Sigmoid colon (tissue), 7 donors: ENCODE measurements around the gene HDHD3. TPM values are rescaled to one million over a fixed set of nuclear protein-coding genes. Genes with fewer than 3 reads are reported as not detected.

Experiments used
- DNase-seq: peaks from one replicate; pipeline ENCODE4 v3.0.0-alpha.2; 2019
- H3K27ac ChIP-seq, 4 donors: fragments of 200-600 bp; sonication (generic); one replicate each; pipeline ENCODE4 v1.5.1; 2016 to 2019; ENCODE audit warnings: mild to moderate bottlenecking in 1 of 4
- H3K27me3 ChIP-seq, 3 donors: fragments of 200-600 bp; sonication (generic); one replicate each; pipeline ENCODE4 v1.5.1; 2019; ENCODE audit warnings: mild to moderate bottlenecking in 1 of 3
- H3K36me3 ChIP-seq, 4 donors: fragments of 200-600 bp; sonication (generic); one replicate each; pipeline ENCODE4 v1.5.1; 2016 to 2019
- H3K4me1 ChIP-seq, 4 donors: fragments of 200-600 bp; sonication (generic); one replicate each; pipeline ENCODE4 v1.5.1; 2017 to 2019
- H3K4me3 ChIP-seq, 4 donors: fragments of 200-600 bp; sonication (generic); one replicate each; pipeline ENCODE4 v1.5.1; 2017 to 2019; ENCODE audit warnings: mild to moderate bottlenecking in 2 of 4, moderate library complexity in 1 of 4
- H3K9me3 ChIP-seq, 4 donors: fragments of 200-600 bp in 3 of 4; sonication (generic) in 3 of 4; one replicate each; pipeline versions ENCODE4 v1.5.1 to v1.6.1; 2013 to 2019
- EP300 ChIP-seq, 4 donors: sonication (generic); formaldehyde crosslinking; IDR thresholded peaks; one replicate each; pipeline ENCODE4 v1.6.1; 2017; ENCODE audit warnings: antibody characterized with exemption in 4 of 4
- POLR2A ChIP-seq, 2 donors: fragments of 450-650 bp; IDR thresholded peaks; one replicate each; pipeline ENCODE4 v1.6.1; 2016; ENCODE audit warnings: antibody characterized with exemption in 2 of 2, mild to moderate bottlenecking in 2 of 2, moderate library complexity in 2 of 2
- POLR2AphosphoS5 ChIP-seq, 4 donors: sonication (generic); formaldehyde crosslinking; IDR thresholded peaks; one replicate each; pipeline ENCODE4 v1.6.1; 2017; ENCODE audit warnings: antibody characterized with exemption in 4 of 4
- WGBS, 2 donors: extraction: QIAGEN DNeasy Blood & Tissue Kit; methylation state at CpG; one replicate each; pipeline ENCODE4 v1.1.7; 2013; 5-methylcytosine and 5-hydroxymethylcytosine counted together
- intact Hi-C: fragments of 100-400 bp; cut with DNase I; formaldehyde crosslinking; loops from one replicate; pipeline ENCODE4 v1.15.1; 2023
- polyA plus RNA-seq, 3 donors: library from polyadenylated mRNA; stranded (reverse); fragments of 200-250 nt; gene quantifications; one replicate each; pipeline ENCODE4 v1.2.3, GENCODE V29; 2013
- total RNA-seq, 4 donors: library from RNA; depleted of rRNA; stranded (reverse); fragments of >200 nt; gene quantifications; one replicate each; pipeline ENCODE4 v1.1.0, GENCODE V29; 2016
- TF ChIP-seq, protein P1 (sequence below), 4 experiments: fragments of 450-650 bp in 3 of 4; fragments of 200-600 bp in 1 of 4; IDR thresholded peaks; one replicate each; pipeline ENCODE4 v1.5.1; 2016 to 2019; ENCODE audit warnings: antibody characterized with exemption in 4 of 4, mild to moderate bottlenecking in 3 of 4, moderate library complexity in 2 of 4
- donor health status: healthy with polysubstance abuse.
- donor health status: Bipolar disorder and iron deficiency.
- donor health status: healthy.

The HDHD3 gene, protein sequence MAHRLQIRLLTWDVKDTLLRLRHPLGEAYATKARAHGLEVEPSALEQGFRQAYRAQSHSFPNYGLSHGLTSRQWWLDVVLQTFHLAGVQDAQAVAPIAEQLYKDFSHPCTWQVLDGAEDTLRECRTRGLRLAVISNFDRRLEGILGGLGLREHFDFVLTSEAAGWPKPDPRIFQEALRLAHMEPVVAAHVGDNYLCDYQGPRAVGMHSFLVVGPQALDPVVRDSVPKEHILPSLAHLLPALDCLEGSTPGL
- total RNA-seq (10 to 100 TPM; 16.4 to 34.6 (median 25.6) TPM), polyA plus RNA-seq (100 to 1,000 TPM; 113 to 158 (median 121) TPM)

DNA sequence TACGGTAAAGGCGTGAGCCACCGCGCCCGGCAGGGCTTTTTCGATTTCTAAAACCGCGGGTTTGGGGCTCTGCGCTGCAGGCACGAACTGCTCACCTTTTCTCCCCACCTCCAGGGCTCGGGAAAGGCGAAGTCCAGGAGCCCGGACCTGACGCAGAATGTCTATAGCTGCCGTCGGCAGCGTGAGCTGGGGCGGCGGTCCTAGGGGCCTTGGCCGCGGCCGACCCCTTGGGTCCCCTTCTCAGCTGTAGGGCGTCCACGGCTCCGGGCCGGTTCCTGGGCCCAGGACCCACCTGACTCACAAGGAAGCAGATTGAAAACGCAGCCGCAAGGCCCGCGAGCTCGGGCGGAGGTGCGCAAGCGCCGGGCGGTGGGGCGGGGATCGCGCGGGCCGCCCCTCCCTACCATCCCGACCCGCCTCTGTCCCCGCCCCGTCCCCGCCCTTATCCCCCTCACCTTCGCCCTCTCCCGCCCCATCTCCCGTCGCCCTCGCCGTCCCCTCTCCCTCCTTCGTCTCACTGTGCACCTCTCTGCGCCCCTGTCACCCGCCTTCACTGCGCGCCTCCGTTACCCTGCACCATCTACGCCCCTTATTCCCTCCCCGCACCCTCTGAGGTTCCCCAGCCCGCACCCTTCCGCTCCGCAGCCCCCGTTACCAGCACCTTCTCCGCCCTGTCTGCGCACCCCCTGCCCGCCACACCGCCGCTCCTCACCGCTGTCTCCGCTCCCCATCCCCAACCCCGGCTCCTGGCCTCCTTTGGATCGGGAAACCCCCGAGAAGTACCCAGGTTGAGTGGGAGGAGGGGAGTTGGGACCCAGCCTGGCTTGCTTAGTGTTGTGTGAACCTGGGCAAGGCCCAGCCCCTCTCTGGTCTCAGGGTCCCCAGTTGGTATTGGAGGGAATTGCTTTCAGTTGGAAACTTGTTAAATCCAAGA lies at the start of gene HDHD3:
TSS of gene HDHD3 (minus strand) at position 353 of the 934 bp plus-strand sequence. CDS start 2,632 bp downstream, outside the sequence.
- H3K4me3 ChIP-seq: peak within 1 kb of the TSS; percentile 75 to 89 (median 88)
- DNase-seq: peak; percentile 93
- H3K27ac ChIP-seq: peak within 1 kb of the TSS; percentile 82 to 86 (median 84)
- H3K36me3 ChIP-seq: peaks cover 6 to 25% (median 11%) of the 10 kb centered on the region in 4 donors
- H3K9me3 ChIP-seq: no peaks in the 10 kb centered on the region
- intact Hi-C loops: loop anchor here (1.0 to 2.0 kb wide), 2 partner anchors 24 to 36 kb away; partner anchors contain the start of genes ALAD and WDR31
- H3K27me3 ChIP-seq: no peaks in the 10 kb centered on the region
- peaks cover 0 to 21% (median 12%) of the 10 kb centered on the region in 4 donors for H3K4me1 ChIP-seq
- WGBS, 2 donors: 1% methylated on average over 74 of the region's 74 CpGs
- TF ChIP-seq POLR2AphosphoS5 (IDR thresholded peaks at IDR 0.05) (peak; percentile 82 to 93 (median 90)), POLR2A (IDR thresholded peaks at IDR 0.05) (peak; percentile 74 to 87), EP300 (IDR thresholded peaks at IDR 0.05) (no peak)
- TF ChIP-seq, protein P1, sequence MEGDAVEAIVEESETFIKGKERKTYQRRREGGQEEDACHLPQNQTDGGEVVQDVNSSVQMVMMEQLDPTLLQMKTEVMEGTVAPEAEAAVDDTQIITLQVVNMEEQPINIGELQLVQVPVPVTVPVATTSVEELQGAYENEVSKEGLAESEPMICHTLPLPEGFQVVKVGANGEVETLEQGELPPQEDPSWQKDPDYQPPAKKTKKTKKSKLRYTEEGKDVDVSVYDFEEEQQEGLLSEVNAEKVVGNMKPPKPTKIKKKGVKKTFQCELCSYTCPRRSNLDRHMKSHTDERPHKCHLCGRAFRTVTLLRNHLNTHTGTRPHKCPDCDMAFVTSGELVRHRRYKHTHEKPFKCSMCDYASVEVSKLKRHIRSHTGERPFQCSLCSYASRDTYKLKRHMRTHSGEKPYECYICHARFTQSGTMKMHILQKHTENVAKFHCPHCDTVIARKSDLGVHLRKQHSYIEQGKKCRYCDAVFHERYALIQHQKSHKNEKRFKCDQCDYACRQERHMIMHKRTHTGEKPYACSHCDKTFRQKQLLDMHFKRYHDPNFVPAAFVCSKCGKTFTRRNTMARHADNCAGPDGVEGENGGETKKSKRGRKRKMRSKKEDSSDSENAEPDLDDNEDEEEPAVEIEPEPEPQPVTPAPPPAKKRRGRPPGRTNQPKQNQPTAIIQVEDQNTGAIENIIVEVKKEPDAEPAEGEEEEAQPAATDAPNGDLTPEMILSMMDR (IDR thresholded peaks at IDR 0.05): no peak

DNA sequence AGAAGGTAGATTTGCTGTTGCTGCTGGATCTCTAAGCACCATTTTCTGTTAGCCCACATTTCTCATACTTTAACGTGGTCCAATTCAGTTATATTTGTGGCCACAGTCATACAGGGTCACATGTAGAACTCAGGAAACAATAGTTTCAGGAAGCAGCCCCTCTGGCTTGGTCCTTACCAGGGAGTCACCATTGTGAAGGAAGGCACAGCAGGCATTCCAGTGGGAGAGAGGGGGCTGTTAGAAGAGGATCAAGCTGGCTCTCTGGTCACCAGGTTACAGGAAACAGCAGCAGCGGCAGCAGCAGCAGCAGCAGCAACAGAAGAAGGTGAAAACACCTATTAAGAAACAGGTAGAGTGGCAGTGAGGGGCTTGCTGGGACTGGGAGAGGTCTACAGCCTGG lies 48.3 kb upstream of the HDHD3 start:
- Histone ChIP-seq H3K36me3 (no peaks in the 10 kb centered on the region), H3K4me3 (no peak overlapping the region), H3K4me1 (no peaks in the 10 kb centered on the region), H3K27ac (no peak overlapping the region), H3K9me3 (no peaks in the 10 kb centered on the region), H3K27me3 (no peaks in the 10 kb centered on the region)
- intact Hi-C loops: no loop called here
- no peak for DNase-seq
- TF ChIP-seq EP300 (IDR thresholded peaks at IDR 0.05): no peak
- TF ChIP-seq POLR2AphosphoS5 (IDR thresholded peaks at IDR 0.05): no peak
- TF ChIP-seq, protein P1 (IDR thresholded peaks at IDR 0.05): no peak
- TF ChIP-seq POLR2A (IDR thresholded peaks at IDR 0.05): no peak
- WGBS, 2 donors: 39 to 73% methylated on average over 2 of the region's 2 CpGs

GRCh38 chr9:113421726-113422125 lies 44.9 kb upstream of the HDHD3 start:
- no peak for DNase-seq
- 77 to 80% methylated on average over 3 of the region's 3 CpGs for WGBS, 2 donors
- Histone ChIP-seq H3K4me3 (no peak overlapping the region), H3K27me3 (no peaks in the 10 kb centered on the region), H3K9me3 (no peaks in the 10 kb centered on the region), H3K27ac (no peak overlapping the region), H3K36me3 (no peaks in the 10 kb centered on the region), H3K4me1 (no peaks in the 10 kb centered on the region)
- TF ChIP-seq POLR2AphosphoS5 (IDR thresholded peaks at IDR 0.05): no peak
- TF ChIP-seq, protein P1 (IDR thresholded peaks at IDR 0.05): no peak
- TF ChIP-seq EP300 (IDR thresholded peaks at IDR 0.05): no peak
- no peak for TF ChIP-seq POLR2A (IDR thresholded peaks at IDR 0.05)
- intact Hi-C loops: no loop called here

GRCh38 chr9:113417370-113417769 lies 40.6 kb upstream of the HDHD3 start:
- Histone ChIP-seq H3K27ac (no peak overlapping the region), H3K9me3 (no peaks in the 10 kb centered on the region), H3K36me3 (no peaks in the 10 kb centered on the region), H3K27me3 (no peaks in the 10 kb centered on the region), H3K4me3 (no peak overlapping the region), H3K4me1 (no peaks in the 10 kb centered on the region)
- no peak for DNase-seq
- WGBS, 2 donors: 82 to 83% methylated on average over 4 of the region's 4 CpGs
- no peak for TF ChIP-seq EP300 (IDR thresholded peaks at IDR 0.05)
- no peak for TF ChIP-seq POLR2AphosphoS5 (IDR thresholded peaks at IDR 0.05)
- TF ChIP-seq POLR2A (IDR thresholded peaks at IDR 0.05): no peak
- TF ChIP-seq, protein P1 (IDR thresholded peaks at IDR 0.05): no peak
- intact Hi-C loops: loop anchor here (10.0 kb wide), 1 partner anchor 363 kb away; the partner anchor contains the start of gene ZFP37
